Kidney capillary endothelial cell (primary cell): Measurements from ENCODE around the gene IFT172.
A peak's percentile ranks its signal among the peaks of the same experiment; 100 is the strongest.

ENCODE experiments used
- DNase-seq: peaks from one replicate; pipeline ENCODE4 v3.0.0-alpha.2; 2018; ENCODE audit warnings: low spot score

The IFT172 gene

GRCh38 chr2:27494944-27495554 lies 5.5 kb upstream of the IFT172 start, which contains the start of gene FNDC4:
TSS of gene FNDC4 (minus strand) at chr2:27495200. CDS start at chr2:27494679, 521 bp downstream.
- no peak for DNase-seq

- no peak for DNase-seq
These were observed 4.9 kb upstream of the IFT172 start for GRCh38 chr2:27494284-27494943.

- DNase-seq, result no peak
These were observed 4.4 kb upstream of the IFT172 start for GRCh38 chr2:27493948-27494283.

GRCh38 chr2:27492557-27492956 lies 3.0 kb upstream of the IFT172 start:
- no peak for DNase-seq

- no peak for DNase-seq
These were observed 435 bp downstream of the IFT172 start for GRCh38 chr2:27489118-27489497.

- no peak for DNase-seq
These were observed 4.0 kb downstream of the IFT172 start for GRCh38 chr2:27485496-27485895.

GRCh38 chr2:27471961-27472360 lies 17.6 kb downstream of the IFT172 start:
- no peak for DNase-seq

GRCh38 chr2:27464443-27464842 lies 25.1 kb downstream of the IFT172 start:
- DNase-seq, result no peak

GRCh38 chr2:27461118-27461517 lies 28.4 kb downstream of the IFT172 start:
- no peak for DNase-seq

- no peak for DNase-seq
These were observed 35.6 kb downstream of the IFT172 start for GRCh38 chr2:27453968-27454367.

GRCh38 chr2:27451095-27451494 lies 38.4 kb downstream of the IFT172 start:
- no peak for DNase-seq

- DNase-seq, result no peak
These were observed 41.2 kb downstream of the IFT172 start for GRCh38 chr2:27448381-27448780.

GRCh38 chr2:27446057-27446456 lies 43.5 kb downstream of the IFT172 start:
- no peak for DNase-seq

- no peak for DNase-seq
These were observed 43.9 kb downstream of the IFT172 start for GRCh38 chr2:27445615-27446014.

- DNase-seq, result no peak
These were observed 44.4 kb downstream of the IFT172 start for GRCh38 chr2:27445155-27445554.

- no peak for DNase-seq
These were observed 46.6 kb downstream of the IFT172 start for GRCh38 chr2:27442920-27443282.

- DNase-seq, result no peak
These were observed 47.3 kb downstream of the IFT172 start, which contains the start of gene KRTCAP3 for GRCh38 chr2:27441958-27442919. TSS of gene KRTCAP3 (plus strand) at chr2:27442381. CDS start at chr2:27442413, 32 bp downstream.

GRCh38 chr2:27441226-27441926 lies 48.2 kb downstream of the IFT172 start:
- DNase-seq, result no peak

GRCh38 chr2:27435628-27436027 lies 53.9 kb downstream of the IFT172 start:
- DNase-seq, result no peak

GRCh38 chr2:27431395-27431794 lies 58.1 kb downstream of the IFT172 start:
- DNase-seq, result peak; percentile 72

GRCh38 chr2:27428978-27429541 lies 60.5 kb downstream of the IFT172 start:
- peak; percentile 92 for DNase-seq
